Effector CD4-positive, alpha-beta T cell (primary cell): ENCODE results near the gene EPB41L3.
"Not testable (repeated sequence)": the region's sequence is repeated elsewhere in the genome, so short reads cannot be mapped to it uniquely, and the experiment has no call there.

Source experiments
- DNase-seq: peaks from one replicate; pipeline ENCODE4 v3.0.0-alpha.2; 2020

EPB41L3 gene

GRCh38 chr18:5490753-5491480 lies 52.9 kb downstream of the EPB41L3 start:
- DNase-seq, result no peak

DNA sequence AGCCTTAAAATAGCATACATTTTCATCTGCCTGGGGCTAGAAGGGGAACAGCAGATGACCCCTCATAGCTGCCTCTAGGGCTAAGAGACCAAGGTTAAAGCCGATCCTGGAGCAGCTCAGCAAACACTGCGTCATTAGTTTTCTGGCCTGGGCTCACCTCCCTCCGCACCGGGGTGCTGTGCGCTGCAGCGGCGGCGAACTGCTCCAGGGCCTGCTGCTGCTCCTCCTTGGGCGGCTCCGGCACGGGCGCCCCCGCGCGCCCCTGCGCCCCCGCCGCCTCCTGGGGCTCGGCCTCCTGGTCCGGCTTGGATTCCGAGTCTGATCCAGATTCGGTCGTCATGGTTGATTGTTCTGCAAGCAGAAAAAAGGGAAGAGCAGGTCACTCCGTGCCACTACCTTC lies 55.0 kb downstream of the EPB41L3 start:
- no peak for DNase-seq

GRCh38 chr18:5488044-5488443 lies 55.8 kb downstream of the EPB41L3 start:
- not testable (repeated sequence) for DNase-seq

- no peak for DNase-seq
Observed at GRCh38 chr18:5484526-5484925, 59.3 kb downstream of the EPB41L3 start.

DNA sequence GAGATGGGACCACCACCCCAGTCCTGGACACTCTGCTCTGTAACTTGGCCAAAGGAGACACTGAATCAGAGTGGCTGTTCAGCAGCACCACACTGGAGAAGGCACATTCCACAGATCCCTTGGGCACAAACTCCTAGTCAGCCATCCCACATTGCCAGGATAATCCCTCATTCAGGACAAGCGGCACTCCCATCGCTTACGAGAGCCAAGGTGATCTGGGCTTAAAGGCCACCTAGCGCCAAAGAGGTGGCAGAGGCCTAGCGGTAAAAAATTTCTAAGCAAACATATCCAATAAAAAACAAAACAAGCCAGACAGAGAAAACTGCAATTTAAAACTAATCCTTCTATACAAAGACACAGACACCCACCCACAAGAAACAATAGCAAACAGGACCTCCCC lies 62.2 kb downstream of the EPB41L3 start:
- no peak for DNase-seq

DNA sequence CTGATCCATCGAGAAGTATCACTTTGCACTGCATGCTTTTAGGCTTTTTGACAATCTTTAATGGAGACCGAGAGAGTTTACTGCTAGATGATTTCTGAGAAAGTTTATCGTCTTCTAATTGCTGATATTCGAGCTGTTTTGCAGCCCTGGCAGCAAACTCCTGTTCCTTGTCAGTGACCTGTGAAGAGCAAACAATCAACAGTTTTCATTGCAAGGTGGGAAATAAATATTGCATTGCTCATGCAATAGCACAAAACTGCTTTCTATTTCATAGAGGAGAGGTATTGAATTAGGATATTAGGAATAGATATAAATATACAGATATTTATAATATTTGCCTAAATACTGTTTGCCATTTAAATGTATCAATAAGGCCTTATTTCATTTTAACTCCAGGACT lies 65.5 kb downstream of the EPB41L3 start:
- no peak for DNase-seq

- no peak for DNase-seq
Observed at GRCh38 chr18:5476961-5477800, 66.6 kb downstream of the EPB41L3 start.

GRCh38 chr18:5475267-5475666 lies 68.5 kb downstream of the EPB41L3 start:
- DNase-seq, result no peak

- no peak for DNase-seq
Observed at GRCh38 chr18:5469340-5469739, 74.5 kb downstream of the EPB41L3 start.

- DNase-seq, result no peak
Observed at GRCh38 chr18:5468394-5468793, 75.4 kb downstream of the EPB41L3 start.

GRCh38 chr18:5467671-5468070 lies 76.1 kb downstream of the EPB41L3 start:
- no peak for DNase-seq

DNA sequence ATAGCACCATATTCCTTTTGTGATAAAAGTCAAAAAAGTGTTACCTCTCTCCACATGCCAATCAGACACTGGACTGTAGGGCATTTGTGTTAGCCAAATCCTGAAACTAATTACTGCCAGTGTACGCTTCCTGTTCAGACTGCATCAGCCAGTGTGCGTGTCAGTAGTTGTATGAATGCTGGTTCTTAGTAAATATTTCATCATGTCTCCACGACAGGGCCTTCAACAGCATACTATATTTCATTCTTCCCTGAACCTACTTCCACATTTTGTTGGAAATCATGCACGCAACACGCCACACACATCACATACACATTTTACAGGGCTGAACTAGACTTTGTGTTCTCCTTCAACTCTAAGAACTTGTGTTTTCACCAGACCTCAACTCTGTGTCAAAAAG lies 77.5 kb downstream of the EPB41L3 start:
- no peak for DNase-seq

DNA sequence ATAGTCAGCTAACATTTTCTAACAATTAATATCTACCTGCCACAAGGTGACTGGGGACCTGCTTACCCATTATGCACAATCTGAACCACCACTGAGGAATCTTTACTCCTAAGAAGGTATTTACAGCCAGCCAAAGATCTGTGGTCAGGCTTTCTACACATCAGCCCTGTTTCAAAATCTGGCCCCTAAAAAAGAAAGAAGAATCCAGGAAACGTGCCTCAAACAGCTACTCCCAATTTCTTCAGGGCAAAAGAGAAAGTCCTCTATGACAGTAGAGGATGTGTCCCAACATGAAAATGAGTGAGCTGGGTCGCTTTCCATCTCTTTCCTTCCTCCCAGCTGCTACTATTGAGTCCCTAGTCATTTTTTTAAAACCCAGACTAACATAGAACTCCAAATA lies 79.5 kb downstream of the EPB41L3 start:
- DNase-seq, result no peak

- DNase-seq, result no peak
Observed at GRCh38 chr18:5463831-5464230, 80.0 kb downstream of the EPB41L3 start.

DNA sequence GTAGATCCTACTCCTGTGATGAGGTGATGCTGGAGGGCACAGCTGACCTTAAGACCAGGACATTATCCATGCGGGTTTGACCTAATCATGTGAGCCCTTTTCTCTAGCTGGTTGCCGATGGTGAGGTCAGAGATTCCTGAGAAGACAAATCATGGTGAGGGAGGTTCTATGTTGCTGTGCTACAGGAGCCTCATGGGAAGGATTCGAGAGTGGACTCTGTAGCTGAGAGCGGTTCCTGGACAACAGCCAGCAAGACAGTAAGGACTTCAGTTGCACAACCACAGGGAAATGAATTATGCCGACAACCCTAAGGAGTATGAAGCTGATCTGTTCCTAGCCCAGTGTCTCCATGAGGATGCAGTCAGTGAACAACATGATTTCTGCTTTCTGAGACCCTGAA lies 80.4 kb downstream of the EPB41L3 start:
- no peak for DNase-seq

- DNase-seq, result no peak
Observed at GRCh38 chr18:5462227-5462626, 81.6 kb downstream of the EPB41L3 start.

DNA sequence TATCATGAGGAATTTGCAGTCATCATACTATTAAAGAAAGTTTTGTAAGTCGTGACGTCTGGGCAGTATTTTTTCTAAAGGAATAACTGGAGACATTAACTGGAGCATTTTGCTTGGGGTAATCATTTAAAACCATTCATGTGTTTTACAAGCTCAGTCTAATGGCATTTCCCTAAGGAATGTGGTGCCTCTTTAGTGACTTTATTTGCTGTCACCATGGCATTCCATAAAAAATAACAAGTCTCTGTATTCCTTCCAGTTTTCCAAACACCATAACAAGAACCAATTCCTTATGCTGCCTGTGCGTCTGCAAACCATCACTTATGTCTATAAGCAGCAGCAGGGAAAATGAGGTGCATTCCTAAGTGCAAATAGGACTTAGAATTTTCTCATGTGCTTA lies 82.8 kb downstream of the EPB41L3 start:
- no peak for DNase-seq

DNA sequence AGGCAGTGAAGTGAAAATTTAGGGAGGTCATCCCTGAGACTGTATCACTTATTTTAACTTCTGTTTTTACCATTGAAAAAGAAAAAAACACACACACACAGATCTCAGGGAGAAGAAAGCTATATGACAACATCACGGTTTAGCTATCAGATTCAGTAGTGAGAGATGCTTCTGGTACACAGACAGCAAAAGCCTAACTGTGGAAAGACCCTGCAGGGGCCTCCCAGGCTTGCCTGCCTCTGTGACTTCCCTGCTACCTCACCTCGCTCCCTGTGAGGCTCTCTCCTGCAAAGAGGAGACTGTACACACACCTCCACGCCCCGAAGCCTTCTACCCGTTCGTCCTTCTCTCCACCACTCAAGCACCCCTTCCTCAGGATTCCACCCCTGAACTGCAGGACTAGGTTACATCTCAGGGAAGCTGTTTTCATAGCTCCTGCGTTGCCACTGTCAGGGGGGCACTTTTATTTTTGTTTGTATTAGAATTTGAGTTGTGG lies 86.3 kb downstream of the EPB41L3 start:
- no peak for DNase-seq

DNA sequence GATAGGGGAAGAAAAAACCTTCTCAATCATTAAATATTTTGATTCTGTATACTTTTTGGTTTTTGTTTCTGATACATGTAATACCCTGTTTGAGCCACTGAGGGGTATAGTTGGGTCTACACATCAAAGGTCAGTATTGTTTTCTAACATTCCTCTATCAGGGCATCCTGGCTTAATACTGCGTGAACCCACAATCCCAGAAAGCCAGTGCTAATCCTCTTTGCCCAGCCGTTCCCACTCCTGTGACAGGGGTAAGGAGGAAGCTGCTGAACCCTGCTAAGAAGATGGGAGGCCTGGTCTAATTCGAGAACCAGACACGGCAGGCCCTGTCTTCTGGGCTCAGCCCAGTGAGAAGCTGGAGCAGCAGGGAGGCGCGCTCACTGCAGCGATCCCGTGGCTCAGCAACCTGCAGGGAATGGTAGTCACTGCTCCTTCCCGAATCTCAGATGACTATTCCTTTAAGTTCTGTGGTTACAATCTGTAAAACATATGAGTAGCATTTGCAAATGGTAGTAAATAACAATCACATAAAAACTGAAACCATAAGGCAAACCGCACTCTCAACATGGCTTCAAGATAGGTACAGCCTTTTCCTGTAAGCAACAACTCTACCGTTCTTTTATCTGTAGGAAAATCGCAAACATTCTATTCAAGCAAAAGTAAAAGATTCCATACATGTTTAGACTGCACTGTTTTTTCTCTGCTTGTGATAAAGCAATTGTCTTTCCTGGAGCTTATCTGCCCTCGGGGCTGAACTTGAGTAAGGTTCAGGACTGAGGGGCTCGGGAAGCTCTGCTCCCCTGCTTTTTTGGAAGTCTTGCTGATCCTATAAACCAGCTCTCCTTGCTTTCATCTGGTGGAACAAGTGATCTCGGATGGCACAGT lies 87.0 kb downstream of the EPB41L3 start:
- no peak for DNase-seq

DNA sequence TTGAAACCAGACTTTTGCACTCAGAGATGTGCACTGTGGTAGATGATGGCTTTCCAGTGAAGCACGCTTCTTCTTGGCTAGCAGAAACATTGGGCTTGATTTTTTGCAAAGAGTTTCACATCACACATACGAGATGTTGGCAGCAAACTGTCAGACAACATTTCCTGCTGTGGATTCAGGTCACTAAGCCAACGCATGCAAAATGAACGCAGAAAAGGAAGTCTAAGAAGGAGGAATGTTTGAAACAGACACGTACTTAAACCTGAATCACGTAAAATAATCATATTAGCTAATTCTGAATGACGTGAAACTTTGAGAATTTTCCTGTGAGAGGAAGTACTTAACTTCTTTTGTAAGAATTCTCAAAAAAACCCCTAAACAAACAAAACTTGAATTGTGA lies 88.1 kb downstream of the EPB41L3 start:
- no peak for DNase-seq

GRCh38 chr18:5452943-5453443 lies 90.8 kb downstream of the EPB41L3 start:
- no peak for DNase-seq

- no peak for DNase-seq
Observed at GRCh38 chr18:5451871-5452270, 91.9 kb downstream of the EPB41L3 start.

DNA sequence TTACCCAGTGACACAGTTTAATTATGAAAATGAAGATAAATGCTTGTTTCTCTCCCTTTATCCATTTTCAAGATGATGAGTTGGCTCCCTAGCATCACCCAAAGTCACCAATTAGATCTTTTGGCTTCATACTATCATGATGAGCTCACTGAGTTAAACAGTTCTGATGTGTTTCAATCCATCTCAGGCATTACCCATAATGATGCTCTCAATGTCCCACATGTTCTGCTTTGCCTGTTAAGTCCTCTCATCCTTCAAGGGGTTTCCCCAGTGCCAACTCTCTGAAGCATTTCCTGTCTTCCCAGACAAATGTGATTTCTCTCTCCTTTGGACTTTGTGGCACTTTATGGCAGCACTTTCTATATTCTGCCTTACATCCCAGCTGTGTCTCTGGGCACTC lies 92.6 kb downstream of the EPB41L3 start:
- DNase-seq, result no peak
